Right ventricle myocardium inferior (tissue), 1 donor: ENCODE data around the gene UCP3. TPM values are rescaled to one million over a fixed set of nuclear protein-coding genes. Genes with fewer than 3 reads are reported as not detected.
"Not testable (repeated sequence)": the region's sequence is repeated elsewhere in the genome, so short reads cannot be mapped to it uniquely, and the experiment has no call there.

Source experiments
- ATAC-seq: fragments of 200-7000 bp; cut with Tn5 transposase; one replicate; pipeline ENCODE4 v1.9.1; 2020; ENCODE audit warnings: mild to moderate bottlenecking, moderate library complexity
- DNase-seq: peaks from one replicate; pipeline ENCODE4 v3.0.0; 2021; ENCODE audit errors: missing footprints
- intact Hi-C: fragments of 100-400 bp; cut with DNase I; formaldehyde crosslinking; loops from one replicate; pipeline ENCODE4 v1.11.0; 2022
- total RNA-seq: library from RNA; stranded (reverse); fragmentation: NEBNext Ultra II Directional; extraction: Animal tissue kit (Norgen Biotek cat#: 25700); gene quantifications from one replicate; pipeline ENCODE4 v1.2.1, GENCODE V29; 2021
- donor health status: DM: no; HTN: yes; CAD: no; lungs with severe emphysema.

The UCP3 gene
- total RNA-seq, 1 donor from 2014 or later: 13.1 TPM

GRCh38 chr11:74004759-74005615 lies 3.9 kb downstream of the UCP3 start:
- DNase-seq: no peak
- no peak for ATAC-seq
- intact Hi-C loops: no loop called here

GRCh38 chr11:74004046-74004695 lies 4.7 kb downstream of the UCP3 start:
- intact Hi-C loops: no loop called here
- DNase-seq: no peak
- ATAC-seq: no peak

- DNase-seq: no peak
- intact Hi-C loops: no loop called here
- no peak for ATAC-seq
These were observed 6.1 kb downstream of the UCP3 start for GRCh38 chr11:74002832-74003231.

GRCh38 chr11:74001822-74002286 lies 7.0 kb downstream of the UCP3 start:
- ATAC-seq (no peak), DNase-seq (no peak)
- intact Hi-C loops: no loop called here

GRCh38 chr11:74000307-74001133 lies 8.4 kb downstream of the UCP3 start:
- ATAC-seq (no peak), DNase-seq (no peak)
- intact Hi-C loops: no loop called here

- no peak for DNase-seq
- ATAC-seq: no peak
- intact Hi-C loops: no loop called here
These were observed 9.1 kb downstream of the UCP3 start for GRCh38 chr11:73999581-74000306.

- intact Hi-C loops: no loop called here
- no peak for ATAC-seq
- no peak for DNase-seq
These were observed 9.9 kb downstream of the UCP3 start for GRCh38 chr11:73998846-73999575.

- ATAC-seq (no peak), DNase-seq (no peak)
- intact Hi-C loops: no loop called here
These were observed 11.6 kb downstream of the UCP3 start for GRCh38 chr11:73997120-73997770.

- no peak for ATAC-seq
- DNase-seq: no peak
- intact Hi-C loops: no loop called here
These were observed 12.6 kb downstream of the UCP3 start for GRCh38 chr11:73996161-73996747.

GRCh38 chr11:73995731-73996130 lies 13.2 kb downstream of the UCP3 start:
- intact Hi-C loops: no loop called here
- no peak for ATAC-seq
- no peak for DNase-seq

GRCh38 chr11:73995247-73995646 lies 13.6 kb downstream of the UCP3 start:
- DNase-seq (no peak), ATAC-seq (peak; percentile 31)
- intact Hi-C loops: no loop called here

- intact Hi-C loops: no loop called here
- ATAC-seq (no peak), DNase-seq (no peak)
These were observed 17.3 kb downstream of the UCP3 start for GRCh38 chr11:73991471-73992006.

- DNase-seq (no peak), ATAC-seq (no peak)
- intact Hi-C loops: no loop called here
These were observed 18.2 kb downstream of the UCP3 start for GRCh38 chr11:73990730-73991129.

- ATAC-seq (no peak), DNase-seq (no peak)
- intact Hi-C loops: no loop called here
These were observed 19.7 kb downstream of the UCP3 start for GRCh38 chr11:73989156-73989555.

- ATAC-seq: no peak
- intact Hi-C loops: no loop called here
- DNase-seq: no peak
These were observed 20.7 kb downstream of the UCP3 start for GRCh38 chr11:73988227-73988626.

GRCh38 chr11:73985661-73986060 lies 23.2 kb downstream of the UCP3 start:
- intact Hi-C loops: not testable (repeated sequence)

More at GRCh38 chr11:73985661-73986060, 23.2 kb downstream of the UCP3 start:
- not testable (repeated sequence) for ATAC-seq, DNase-seq
